Calu3 (cell line): ENCODE data around the gene VRK3. TPM values are rescaled to one million over a fixed set of nuclear protein-coding genes. Genes with fewer than 3 reads are reported as not detected.

ENCODE experiments used
- BruUV-seq: library from RNA; stranded (reverse); fragments of 400-500 nt; replicated peaks from 2 replicates; lab custom pipeline; 2021; lab: Mats Ljungman, UMichigan
- CTCF ChIA-PET: fragments of 300-600 bp; sonication (Branson Sonifier 250); formaldehyde crosslinking; loops from one replicate; lab custom pipeline; 2022; ENCODE audit warnings: antibody characterized with exemption; lab: Charles Lee
- DNase-seq: peaks from one replicate; pipeline ENCODE4 v3.0.0; 2022
- H3K27ac Mint-ChIP-seq: one replicate; pipeline ENCODE4 v1.8.0; 2022; ENCODE audit warnings: mixed read lengths; ENCODE audit not compliant: unreplicated experiment
- H3K27me3 Mint-ChIP-seq: one replicate; pipeline ENCODE4 v1.8.0; 2022; ENCODE audit warnings: mixed read lengths; ENCODE audit not compliant: unreplicated experiment
- H3K36me3 Mint-ChIP-seq: one replicate; pipeline ENCODE4 v1.8.0; 2022; ENCODE audit warnings: mild to moderate bottlenecking, moderate library complexity, mixed read lengths; ENCODE audit not compliant: insufficient read depth, unreplicated experiment
- H3K4me1 Mint-ChIP-seq: one replicate; pipeline ENCODE4 v1.8.0; 2022; ENCODE audit warnings: mild to moderate bottlenecking, low read depth, mixed read lengths; ENCODE audit not compliant: unreplicated experiment
- H3K4me3 Mint-ChIP-seq: one replicate; pipeline ENCODE4 v1.8.0; 2022; ENCODE audit warnings: mild to moderate bottlenecking, low read depth, moderate library complexity, mixed read lengths; ENCODE audit not compliant: unreplicated experiment
- H3K9me3 Mint-ChIP-seq: one replicate; pipeline ENCODE4 v1.8.0; 2022; ENCODE audit warnings: low read depth, mixed read lengths; ENCODE audit not compliant: unreplicated experiment
- CTCF ChIP-seq: fragments of 200-600 bp; IDR thresholded peaks from one replicate; pipeline ENCODE4 v1.8.0; 2022; ENCODE audit warnings: antibody characterized with exemption; ENCODE audit not compliant: unreplicated experiment
- intact Hi-C: fragments of 100-400 bp; cut with micrococcal nuclease; formaldehyde crosslinking; loops from one replicate; pipeline ENCODE4 v1.10.0; 2022; ENCODE audit not compliant: unreplicated experiment
- total RNA-seq: library from RNA; stranded (reverse); gene quantifications from 2 replicates; pipeline ENCODE4 v1.2.3, GENCODE V29; 2022

Gene VRK3
- total RNA-seq, 1 experiment from 2014 or later = 74.5 TPM

- Mint-ChIP-seq H3K4me1 (peaks cover 29% of the 10 kb centered on the region), H3K4me3 (peak overlapping the region; percentile 20), H3K27ac (peak overlapping the region; percentile 50), H3K36me3 (peaks cover 37% of the 10 kb centered on the region), H3K27me3 (peaks cover 24% of the 10 kb centered on the region), H3K9me3 (peaks cover 2% of the 10 kb centered on the region)
- no peak for TF ChIP-seq CTCF
- intact Hi-C loops = no loop called here
- no TSS peak for BruUV-seq
- CTCF ChIA-PET = no interaction called here
- DNase-seq = no peak
Observed at GRCh38 chr19:49933643-49934042, 91.5 kb downstream of the VRK3 start.

- no peak for DNase-seq
- H3K4me3 Mint-ChIP-seq = no peak overlapping the region
- peaks cover 42% of the 10 kb centered on the region for H3K36me3 Mint-ChIP-seq
- H3K27ac Mint-ChIP-seq = no peak overlapping the region
- BruUV-seq = no TSS peak
- no peak for TF ChIP-seq CTCF
- intact Hi-C loops = no loop called here
- H3K4me1 Mint-ChIP-seq = peaks cover 32% of the 10 kb centered on the region
- H3K27me3 Mint-ChIP-seq = peaks cover 24% of the 10 kb centered on the region
- CTCF ChIA-PET = no interaction called here
- H3K9me3 Mint-ChIP-seq = peaks cover 2% of the 10 kb centered on the region
Observed at GRCh38 chr19:49932731-49933131, 92.4 kb downstream of the VRK3 start.

- CTCF ChIA-PET = no interaction called here
- H3K9me3 Mint-ChIP-seq = peaks cover 2% of the 10 kb centered on the region
- H3K27ac Mint-ChIP-seq = no peak overlapping the region
- H3K4me3 Mint-ChIP-seq = no peak overlapping the region
- H3K36me3 Mint-ChIP-seq = peaks cover 48% of the 10 kb centered on the region
- intact Hi-C loops = no loop called here
- H3K4me1 Mint-ChIP-seq = peaks cover 36% of the 10 kb centered on the region
- TF ChIP-seq CTCF = no peak
- BruUV-seq = no TSS peak
- H3K27me3 Mint-ChIP-seq = peaks cover 19% of the 10 kb centered on the region
- DNase-seq = no peak
Observed at GRCh38 chr19:49932041-49932451, 93.1 kb downstream of the VRK3 start.

- Mint-ChIP-seq H3K9me3 (peaks cover 2% of the 10 kb centered on the region), H3K36me3 (peaks cover 54% of the 10 kb centered on the region), H3K27me3 (peaks cover 13% of the 10 kb centered on the region), H3K27ac (peak overlapping the region; percentile 87), H3K4me1 (peaks cover 36% of the 10 kb centered on the region), H3K4me3 (no peak overlapping the region)
- BruUV-seq = TSS peak; percentile 31
- intact Hi-C loops = no loop called here
- no peak for TF ChIP-seq CTCF
- no peak for DNase-seq
- CTCF ChIA-PET = no interaction called here
Observed at GRCh38 chr19:49931293-49932040, 93.7 kb downstream of the VRK3 start.
